Globus pallidus (tissue), 1 donor: ENCODE results near the gene RAB3GAP2.
"Not testable (repeated sequence)": the region's sequence is repeated elsewhere in the genome, so short reads cannot be mapped to it uniquely, and the experiment has no call there.

Experiments
- DNase-seq: peaks from one replicate; pipeline ENCODE4 v3.0.0-alpha.2; 2015; ENCODE audit warnings: low spot score

The RAB3GAP2 gene, protein sequence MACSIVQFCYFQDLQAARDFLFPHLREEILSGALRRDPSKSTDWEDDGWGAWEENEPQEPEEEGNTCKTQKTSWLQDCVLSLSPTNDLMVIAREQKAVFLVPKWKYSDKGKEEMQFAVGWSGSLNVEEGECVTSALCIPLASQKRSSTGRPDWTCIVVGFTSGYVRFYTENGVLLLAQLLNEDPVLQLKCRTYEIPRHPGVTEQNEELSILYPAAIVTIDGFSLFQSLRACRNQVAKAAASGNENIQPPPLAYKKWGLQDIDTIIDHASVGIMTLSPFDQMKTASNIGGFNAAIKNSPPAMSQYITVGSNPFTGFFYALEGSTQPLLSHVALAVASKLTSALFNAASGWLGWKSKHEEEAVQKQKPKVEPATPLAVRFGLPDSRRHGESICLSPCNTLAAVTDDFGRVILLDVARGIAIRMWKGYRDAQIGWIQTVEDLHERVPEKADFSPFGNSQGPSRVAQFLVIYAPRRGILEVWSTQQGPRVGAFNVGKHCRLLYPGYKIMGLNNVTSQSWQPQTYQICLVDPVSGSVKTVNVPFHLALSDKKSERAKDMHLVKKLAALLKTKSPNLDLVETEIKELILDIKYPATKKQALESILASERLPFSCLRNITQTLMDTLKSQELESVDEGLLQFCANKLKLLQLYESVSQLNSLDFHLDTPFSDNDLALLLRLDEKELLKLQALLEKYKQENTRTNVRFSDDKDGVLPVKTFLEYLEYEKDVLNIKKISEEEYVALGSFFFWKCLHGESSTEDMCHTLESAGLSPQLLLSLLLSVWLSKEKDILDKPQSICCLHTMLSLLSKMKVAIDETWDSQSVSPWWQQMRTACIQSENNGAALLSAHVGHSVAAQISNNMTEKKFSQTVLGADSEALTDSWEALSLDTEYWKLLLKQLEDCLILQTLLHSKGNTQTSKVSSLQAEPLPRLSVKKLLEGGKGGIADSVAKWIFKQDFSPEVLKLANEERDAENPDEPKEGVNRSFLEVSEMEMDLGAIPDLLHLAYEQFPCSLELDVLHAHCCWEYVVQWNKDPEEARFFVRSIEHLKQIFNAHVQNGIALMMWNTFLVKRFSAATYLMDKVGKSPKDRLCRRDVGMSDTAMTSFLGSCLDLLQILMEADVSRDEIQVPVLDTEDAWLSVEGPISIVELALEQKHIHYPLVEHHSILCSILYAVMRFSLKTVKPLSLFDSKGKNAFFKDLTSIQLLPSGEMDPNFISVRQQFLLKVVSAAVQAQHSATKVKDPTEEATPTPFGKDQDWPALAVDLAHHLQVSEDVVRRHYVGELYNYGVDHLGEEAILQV (N-terminal part only)

DNA sequence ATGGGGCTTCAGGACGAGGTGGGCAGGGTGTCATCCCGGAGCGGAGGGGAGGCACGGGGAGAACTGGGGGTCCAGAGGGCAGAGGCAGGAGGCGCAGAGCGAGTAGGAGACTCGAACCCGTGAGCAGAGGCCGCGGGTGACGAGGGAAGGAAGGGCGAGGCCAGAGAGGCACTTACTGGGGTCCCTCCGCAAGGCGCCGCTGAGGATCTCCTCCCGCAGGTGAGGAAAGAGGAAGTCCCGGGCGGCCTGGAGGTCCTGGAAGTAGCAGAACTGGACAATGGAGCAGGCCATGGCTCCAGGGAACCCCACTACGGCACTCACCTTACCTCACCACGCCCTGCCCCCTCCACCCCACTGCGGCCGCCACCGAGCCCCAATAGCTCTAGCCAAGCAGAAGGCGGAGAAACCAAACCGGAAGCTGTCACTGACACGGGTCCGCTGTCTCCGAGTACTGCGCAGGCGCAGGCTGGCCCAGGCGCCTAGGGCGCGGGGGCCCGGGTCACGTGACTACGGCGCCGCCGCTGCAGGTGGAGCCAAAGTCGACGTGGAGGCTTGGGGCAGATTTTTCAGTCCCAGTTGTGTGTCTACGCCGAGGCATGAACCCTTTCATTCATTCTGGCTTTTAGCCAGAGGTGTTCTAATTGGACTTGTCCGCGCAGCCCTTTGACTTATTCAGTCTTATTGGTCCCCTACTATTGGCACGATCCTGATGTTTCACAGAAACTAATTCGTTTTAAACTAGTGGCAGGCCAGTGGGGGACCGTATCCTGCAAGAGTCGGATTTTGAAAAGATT, at the start of gene RAB3GAP2:
RAB3GAP2 (minus strand) TSS at position 407 of the 794 bp plus-strand sequence; CDS start at position 291, 116 bp downstream.
- peak; percentile 87 for DNase-seq

DNA sequence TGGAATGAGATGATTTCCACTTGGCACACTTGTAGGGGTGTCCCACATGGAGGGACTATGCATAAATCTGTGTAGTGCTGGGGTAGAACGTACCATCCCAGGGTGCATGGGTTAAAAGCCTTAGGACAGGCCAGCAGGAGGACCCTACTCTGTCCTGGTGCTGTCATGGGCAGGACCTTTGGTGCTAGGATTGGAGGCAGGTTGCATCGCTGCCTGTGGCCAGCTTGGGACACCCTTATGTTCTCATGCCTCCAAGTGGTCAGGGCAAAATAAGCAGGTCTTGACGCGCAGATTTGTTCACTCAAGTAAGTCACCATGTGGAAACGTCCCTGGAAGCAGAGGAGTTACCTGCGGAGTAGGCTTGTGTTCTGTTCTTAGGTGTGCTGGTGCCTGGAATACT, 49.5 kb upstream of the RAB3GAP2 start:
- no peak for DNase-seq

DNA sequence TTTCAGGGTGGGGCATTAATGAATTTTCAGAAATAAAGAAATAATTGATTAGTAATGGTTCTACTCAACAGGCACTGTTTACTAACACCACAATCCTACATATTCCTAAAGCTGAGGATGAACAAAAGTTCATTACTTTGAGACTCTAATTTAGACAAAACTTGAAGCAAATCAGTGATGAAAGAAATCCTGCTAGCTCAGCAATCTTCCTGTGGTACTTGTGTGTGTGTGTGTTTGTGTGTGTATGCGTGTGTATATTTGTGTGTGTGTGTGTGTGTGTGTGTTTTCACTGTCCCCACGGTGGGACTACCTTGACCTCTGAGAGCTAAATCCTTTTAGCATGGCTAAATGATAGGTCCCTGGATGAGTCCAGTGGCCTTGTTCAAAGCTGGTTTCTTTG, 48.5 kb upstream of the RAB3GAP2 start:
- DNase-seq = no peak

DNA sequence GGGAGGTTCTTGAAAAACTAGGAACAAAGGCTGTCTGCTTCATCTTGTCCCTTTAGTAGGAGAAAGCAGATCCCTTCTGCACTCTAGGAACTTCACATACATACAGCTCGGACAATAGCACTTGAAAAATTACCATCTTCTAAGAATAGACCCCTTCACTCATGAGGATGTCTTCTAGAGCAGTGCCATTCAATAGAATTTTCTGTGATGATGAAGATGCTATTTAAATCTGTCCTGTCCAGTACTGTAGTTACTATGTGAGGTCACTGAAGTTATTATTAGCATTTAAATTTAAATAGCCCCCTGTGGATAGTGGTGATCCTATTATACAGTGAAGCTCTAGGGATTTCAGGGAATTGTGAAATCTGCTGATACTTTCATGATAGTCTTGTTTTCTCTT, 46.4 kb upstream of the RAB3GAP2 start:
- no peak for DNase-seq

DNA sequence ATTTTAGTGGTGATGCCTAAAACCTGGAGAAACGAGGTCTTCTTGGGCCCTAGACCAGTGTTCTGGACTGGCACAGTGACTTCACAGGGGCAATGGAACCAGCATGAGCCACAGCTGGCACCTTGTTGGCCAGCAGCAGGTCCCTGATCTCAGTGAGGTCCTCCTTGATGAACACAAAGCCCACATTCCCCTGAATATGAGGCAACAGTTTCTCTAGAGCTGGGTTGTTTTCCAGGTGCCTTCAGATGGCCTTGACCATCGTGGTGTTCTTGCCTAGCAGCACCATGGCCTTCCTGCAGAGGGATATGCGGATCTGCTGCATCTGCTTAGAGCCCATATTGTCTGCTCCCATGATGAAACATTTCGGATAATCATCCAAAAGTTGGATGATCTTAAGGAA, 44.9 kb upstream of the RAB3GAP2 start:
- no peak for DNase-seq

DNA sequence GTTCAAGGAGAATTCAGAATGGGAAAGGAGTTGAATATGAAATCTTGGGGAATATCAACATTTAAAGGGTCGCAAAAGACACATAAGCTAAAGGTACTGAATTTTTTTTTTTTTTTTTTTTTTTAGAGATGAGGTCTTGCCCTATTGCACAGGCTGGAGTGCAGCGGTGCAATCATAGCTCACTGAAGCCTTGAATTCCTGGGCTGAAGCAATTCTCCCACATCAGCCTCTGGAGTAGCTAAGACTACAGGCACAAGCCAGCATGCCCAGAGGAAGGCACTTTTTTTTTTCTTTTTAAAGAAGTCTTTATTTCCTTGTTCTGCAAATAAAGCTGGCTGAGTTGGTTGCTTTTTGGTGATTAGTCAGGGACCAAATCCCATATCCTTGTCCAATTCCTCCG, 44.1 kb upstream of the RAB3GAP2 start:
- DNase-seq = no peak

DNA sequence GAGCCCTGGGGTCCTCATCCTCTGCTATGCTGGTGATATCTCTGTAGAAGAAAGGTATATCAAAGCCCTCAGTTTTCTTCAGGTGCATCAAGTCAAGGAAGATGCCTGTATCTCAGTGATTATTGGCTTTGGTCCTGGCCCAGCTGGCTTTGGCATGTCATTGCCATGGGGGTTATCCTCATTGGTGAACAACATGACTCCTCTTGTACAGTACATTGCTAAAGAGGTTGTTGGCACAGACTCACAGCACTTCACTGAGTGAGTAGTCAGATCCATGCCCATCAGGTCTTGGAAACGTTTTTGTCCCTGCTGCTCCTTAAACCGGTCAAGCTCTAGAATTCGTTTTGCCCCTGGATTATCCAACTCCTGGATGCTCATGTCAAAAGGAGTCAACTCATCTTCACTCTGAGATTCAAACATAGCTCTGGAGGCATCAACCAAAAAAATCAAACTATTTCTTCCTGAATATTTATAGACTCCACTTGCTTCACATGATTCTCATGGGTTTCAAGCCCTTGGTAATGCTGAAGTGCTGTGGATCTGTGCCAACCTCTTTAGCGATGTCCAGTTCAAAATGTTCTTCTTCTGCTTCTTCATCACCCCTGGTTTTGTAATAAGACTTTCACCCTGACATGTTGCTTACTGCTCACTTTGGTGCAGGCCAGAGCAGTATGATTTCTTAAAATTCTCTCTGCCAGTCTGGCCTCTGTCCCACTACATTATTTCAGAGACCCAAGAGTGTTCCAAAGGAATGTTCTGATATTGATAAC, 43.0 kb upstream of the RAB3GAP2 start:
- no peak for DNase-seq

DNA sequence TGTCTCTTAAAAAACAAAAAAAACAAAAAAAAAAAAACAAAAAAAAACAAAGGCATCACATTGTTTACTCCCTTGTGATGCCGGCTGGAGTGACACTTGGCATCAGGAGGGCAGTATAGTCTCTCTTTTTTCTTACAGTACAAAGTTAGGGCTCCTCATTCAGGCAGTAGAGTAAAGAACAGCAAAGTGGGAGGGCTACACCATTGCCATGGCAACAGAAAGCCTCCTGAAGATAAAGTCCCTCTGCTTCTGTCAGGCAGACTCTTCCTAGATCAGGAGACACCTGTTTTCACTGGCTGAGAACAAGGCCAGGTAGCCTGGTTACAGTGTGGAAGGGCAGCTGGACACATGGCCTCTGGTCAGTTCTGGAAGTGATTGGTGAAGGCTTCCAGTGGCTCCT, 41.3 kb upstream of the RAB3GAP2 start:
- no peak for DNase-seq

DNA sequence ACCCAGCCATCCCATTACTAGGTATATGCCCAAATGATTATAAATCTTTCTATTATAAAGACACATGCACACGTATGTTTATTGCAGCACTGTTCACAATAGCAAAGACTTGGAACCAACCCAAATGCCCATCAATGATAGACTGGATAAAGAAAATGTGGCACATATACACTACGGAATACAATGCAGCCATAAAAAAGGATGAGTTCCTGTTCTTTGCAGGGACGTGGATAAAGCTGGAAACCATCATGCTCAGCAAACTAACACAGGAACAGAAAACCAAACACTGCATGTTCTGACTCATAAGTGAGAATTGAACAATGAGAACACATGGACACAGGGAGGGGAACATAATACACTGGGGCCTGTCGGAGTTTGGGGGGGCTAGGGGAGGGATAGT, 37.9 kb upstream of the RAB3GAP2 start:
- DNase-seq = not testable (repeated sequence)

DNA sequence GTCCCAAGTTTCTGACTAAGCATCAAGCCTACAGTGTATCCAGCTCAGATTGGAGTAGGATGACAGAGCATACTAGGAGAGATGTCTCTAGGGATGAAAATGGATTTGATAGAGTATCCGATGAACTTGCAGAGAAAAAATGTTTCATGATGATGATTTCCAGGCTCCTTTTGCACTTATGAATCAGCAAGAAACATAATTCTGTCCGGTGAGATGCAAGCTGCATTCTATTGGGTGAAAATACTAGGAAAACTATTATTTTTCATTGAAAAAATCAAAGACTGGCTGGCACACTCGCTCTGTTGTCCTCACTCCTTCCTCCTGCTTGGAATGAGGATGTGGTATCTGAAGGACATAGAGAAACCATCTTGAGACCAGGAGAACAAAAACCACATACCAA, 35.4 kb upstream of the RAB3GAP2 start:
- DNase-seq = no peak

DNA sequence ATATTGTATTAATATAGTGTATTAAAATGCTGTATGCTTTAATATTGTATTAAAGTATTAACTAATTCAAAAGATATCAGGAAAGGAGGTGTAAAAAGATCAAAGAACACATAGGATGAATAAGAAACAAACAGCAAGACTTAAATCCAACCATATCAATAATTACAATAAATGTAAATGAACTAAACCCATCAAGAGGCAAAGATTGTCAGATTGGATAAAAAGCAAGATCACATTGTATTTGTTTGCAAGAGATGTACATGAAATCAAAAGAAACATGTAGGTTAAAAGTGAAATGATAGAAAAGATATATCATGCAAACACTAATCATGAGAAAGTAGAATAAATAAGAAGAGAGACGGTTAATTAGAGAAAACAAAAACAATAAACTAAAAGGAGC, 34.1 kb upstream of the RAB3GAP2 start:
- DNase-seq = no peak

DNA sequence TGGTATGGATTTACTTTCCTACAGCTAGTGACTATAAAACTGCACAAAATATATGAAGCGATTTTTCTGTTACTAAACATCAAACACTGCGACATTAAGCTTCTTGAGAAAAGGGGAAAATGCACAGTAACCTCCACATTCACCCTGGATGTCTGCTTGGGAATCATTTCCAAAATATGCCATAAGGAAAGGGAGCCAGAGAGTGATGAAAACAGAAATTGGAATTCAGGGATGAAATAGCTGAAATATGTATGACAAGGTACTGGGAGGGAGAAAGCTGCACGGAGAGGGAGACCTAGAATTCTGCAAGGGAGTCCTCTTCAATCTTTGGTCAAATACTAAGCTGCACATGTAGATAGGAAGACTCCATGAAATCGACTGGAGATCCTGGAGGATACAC, 31.6 kb upstream of the RAB3GAP2 start:
- no peak for DNase-seq

DNA sequence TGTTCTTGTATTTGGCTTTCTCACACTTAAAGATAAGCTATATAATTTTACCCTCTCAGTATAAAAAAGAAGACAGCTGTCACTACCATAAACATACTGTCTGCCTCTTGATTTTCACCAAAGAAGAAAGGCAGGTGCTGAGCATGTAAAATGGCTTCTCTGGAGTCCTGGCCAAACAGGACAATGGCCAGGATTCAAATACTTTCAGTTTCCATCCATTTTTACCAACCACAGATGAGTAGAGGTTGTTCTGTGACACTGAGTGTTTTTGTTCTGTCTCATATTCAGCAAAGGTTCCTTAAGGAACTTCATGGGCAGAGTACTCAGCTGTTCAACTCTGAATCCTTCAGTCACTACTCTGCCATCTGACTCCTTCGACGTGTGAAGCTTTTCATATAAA, 29.4 kb upstream of the RAB3GAP2 start:
- DNase-seq = no peak

DNA sequence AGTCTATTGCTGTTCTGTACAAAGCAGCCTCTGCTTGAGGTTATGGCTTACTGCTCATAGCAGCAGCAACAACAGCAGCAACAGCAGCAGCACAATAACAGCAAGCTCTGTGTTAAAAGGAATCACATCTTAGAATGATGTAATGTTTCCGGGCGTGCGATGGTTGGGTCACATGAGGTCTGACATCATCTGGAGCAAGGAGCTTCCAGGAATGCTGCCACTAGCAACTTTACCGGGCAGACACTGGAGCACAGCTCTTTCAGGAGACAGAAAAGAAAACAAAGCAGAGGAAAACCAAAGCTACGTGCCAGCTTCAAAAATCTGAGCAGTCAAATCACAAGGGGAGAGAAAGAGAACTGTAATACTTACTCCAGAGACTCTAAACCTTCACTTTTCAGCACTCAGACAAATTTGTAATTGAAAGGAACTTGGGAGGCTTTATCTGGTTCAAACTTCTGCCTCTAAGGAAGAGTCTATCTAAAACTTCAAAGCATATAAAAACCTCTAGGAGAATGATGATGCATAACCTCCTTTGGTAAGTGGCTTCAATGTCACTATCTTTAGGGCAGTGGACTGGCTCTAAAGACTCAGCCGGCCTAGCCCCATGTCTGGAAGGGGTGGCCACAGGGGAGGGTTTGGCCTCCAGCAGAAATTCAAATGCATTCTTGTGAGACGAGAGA, 28.3 kb upstream of the RAB3GAP2 start:
- DNase-seq = peak; percentile 52

DNA sequence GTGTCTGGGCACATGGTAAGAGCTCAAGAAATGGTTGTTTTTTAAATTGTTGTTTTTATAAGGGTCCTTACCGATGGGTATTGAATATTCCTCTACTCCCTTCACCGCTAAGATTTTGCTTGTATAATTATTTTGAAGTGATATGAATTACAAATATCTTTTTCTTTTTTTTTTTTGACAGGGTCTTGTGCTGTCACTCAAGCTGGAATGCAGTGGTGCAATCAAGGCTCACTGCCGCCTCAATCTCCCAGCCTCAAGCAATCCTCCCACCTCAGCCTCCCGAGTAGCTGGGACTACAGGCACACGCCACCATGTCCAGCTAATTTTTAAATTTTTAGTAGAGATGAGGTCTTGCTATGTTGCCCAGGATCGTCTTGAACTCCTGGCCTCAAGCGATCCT, 27.1 kb upstream of the RAB3GAP2 start:
- DNase-seq = no peak

DNA sequence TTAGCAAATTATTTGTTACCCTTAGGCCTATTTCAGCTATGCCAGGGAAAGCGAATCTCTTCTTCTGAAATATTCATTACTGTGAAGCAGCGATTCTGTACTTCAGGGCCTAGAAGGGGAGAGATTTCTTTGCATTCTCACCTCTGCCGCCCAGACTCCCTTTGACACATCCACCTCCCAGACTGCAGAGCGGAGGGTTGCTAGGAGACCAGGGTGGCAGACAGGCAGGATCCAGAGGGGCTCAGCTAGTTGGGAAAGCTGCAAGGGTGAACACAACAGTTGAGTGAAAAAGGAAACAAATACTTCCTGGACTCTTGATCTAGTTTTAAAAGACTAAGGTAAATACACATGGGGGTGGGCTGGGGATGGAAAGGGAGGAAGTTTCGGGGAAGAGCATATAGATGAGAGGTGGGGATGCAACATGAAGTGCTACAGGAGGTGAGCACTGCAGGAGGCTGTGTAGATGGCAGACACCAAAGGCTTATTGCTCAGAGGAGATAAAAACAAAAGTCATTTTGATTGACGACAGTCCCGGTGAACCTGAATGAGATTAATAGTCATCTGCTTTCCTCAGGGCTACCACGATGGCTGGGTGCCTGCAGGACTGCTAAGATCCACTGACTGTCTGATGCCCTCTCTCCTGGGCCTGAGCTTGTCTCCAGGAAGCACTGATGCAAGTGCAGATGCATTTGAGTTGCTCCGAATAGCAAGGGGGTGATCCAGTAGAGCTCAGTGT, 26.4 kb upstream of the RAB3GAP2 start:
- no peak for DNase-seq

DNA sequence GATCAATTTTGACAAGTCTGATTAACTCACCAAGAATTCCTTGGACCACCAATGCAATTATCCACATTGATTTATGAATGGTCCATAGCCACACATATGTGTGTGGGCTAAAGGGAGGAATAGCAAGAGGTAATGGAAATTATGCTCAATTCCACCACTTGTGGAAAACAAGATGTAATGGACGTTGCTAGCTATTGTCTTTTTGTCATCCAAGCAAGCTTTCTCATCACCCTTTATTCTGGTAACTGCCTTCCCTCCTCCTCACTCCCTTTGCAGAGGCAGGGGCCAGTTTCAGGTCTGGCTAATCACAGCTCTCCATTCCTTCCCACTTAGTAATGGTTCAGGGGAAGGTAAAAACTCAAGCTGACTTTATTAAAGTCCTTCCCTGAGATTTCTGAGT, 24.7 kb upstream of the RAB3GAP2 start:
- DNase-seq = no peak

DNA sequence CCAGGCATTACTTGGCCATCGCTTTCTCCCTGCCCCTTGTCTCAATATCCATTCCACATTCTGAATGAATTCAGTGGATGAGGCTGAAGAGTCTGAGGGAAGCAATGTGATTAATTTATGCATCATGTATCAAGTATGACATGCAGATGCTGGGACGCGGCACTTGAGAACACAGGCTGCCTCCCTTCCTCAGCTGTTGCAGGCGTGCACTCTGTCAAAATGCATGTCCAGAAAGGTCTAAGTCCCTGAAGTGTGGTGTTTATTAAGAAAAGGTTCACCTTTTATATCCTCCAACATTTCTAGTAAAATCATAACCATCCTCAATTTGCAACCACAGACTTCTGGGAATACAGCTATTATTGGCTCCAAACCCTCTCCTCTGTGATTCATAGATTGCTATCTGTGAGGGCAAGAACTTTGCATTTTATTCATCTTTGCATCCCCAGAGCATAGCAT, 22.6 kb upstream of the RAB3GAP2 start:
- DNase-seq = no peak

DNA sequence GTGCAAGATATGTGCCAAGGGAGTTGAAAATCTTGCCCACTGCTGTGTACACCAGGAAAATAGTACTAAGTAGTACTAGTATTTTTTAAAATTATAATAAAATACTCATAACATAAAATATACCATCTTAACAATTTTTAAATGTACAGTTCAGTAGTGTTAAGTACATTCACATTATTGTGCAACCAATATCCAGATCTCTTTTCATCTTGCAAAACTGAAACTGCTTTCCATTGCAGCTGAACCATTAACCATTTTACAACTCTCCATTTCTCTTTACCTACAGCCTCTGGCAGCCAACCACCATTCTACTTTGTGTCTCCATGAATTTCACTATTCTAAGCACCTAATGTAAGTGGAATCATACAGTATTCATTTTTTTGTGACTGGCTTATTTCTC, 19.3 kb upstream of the RAB3GAP2 start:
- DNase-seq = no peak
